ENCODE data around the gene XYLB.

Gene XYLB

DNA sequence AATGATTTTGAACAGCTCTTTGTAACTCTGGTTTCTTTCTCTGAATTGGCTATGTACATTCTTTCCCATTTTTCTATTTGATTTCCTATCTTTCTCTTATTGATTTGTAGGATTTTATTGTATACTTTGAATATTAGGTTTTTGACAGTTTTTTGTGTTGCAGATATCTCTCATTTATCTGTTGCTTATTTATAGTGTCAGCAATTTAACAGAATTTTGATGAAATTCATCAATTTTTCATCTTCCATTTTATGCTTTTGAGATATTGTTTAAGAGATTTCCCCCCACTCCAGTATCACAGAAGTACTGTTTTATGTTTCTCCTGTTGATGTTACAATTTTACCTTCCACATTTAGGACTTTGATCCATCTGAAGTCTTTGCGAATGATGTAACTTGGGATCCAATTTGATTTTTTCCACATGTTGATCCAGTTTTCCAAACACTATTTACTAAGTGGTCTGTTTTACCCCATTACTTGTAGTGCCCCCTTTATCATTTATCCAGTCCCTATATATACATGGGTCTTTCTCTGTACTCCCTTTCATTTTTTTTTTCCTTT lies 46.1 kb downstream of the XYLB start:
- DNase-seq (ENCODE audit: extremely low spot score) = no peak
- CTCF ChIA-PET = no interaction called here
- POLR2A ChIA-PET = no interaction called here
- TF ChIP-seq, protein P1, sequence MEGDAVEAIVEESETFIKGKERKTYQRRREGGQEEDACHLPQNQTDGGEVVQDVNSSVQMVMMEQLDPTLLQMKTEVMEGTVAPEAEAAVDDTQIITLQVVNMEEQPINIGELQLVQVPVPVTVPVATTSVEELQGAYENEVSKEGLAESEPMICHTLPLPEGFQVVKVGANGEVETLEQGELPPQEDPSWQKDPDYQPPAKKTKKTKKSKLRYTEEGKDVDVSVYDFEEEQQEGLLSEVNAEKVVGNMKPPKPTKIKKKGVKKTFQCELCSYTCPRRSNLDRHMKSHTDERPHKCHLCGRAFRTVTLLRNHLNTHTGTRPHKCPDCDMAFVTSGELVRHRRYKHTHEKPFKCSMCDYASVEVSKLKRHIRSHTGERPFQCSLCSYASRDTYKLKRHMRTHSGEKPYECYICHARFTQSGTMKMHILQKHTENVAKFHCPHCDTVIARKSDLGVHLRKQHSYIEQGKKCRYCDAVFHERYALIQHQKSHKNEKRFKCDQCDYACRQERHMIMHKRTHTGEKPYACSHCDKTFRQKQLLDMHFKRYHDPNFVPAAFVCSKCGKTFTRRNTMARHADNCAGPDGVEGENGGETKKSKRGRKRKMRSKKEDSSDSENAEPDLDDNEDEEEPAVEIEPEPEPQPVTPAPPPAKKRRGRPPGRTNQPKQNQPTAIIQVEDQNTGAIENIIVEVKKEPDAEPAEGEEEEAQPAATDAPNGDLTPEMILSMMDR (IDR thresholded peaks at IDR 0.05; ENCODE audit: control extremely low read depth, extremely low read depth, low read depth, missing control alignments) = no peak

DNA sequence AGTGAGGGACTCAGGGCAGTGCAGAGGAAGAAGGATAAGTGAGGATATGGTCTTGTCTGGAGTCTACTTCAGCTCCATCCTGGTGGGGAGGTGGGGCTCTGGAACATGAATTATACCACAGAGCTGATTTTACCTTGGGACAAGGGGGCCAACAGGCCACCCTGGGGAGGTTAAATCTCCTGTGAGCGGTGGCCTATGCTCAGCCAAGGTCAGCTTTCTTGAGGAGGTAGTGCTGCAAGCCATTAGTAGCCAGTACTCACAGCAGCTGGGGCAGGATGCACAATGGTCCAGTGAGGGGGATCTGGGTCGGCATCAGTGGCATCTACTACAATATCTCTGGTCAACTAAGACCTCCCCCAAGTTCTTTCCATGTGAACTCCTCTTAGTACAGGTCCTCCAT lies 49.7 kb downstream of the XYLB start:
- no peak for DNase-seq (ENCODE audit: extremely low spot score)
- CTCF ChIA-PET = interaction anchor here (0.6 to 1.2 kb wide), 2 partner anchors 20 to 98 kb away, joined by 3 read pairs; no protein-coding TSS in a partner anchor
- POLR2A ChIA-PET = no interaction called here
- TF ChIP-seq, protein P1 (IDR thresholded peaks at IDR 0.05; ENCODE audit: control extremely low read depth, extremely low read depth, low read depth, missing control alignments) = no peak

DNA sequence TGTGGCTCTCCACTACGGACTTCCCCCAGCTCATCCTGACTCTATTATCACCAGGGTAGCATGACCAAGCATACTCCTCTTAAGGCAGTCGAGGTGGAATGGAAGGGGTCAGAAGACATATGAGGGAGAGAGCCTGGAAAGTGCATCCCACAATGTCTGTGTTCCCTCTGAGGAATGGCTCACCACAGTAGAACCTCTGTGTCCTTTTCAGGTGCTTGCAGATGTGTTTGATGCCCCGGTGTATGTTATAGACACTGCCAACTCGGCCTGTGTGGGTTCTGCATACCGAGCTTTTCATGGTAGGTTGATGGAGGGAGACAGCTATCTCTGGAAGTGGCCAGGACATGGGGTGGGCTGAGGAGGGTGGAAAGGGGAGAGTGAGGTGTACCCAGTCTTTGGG lies 50.3 kb downstream of the XYLB start:
- CTCF ChIA-PET = interaction anchor here (0.6 to 1.2 kb wide), 2 partner anchors 21 to 98 kb away, joined by 3 read pairs; no protein-coding TSS in a partner anchor
- DNase-seq (ENCODE audit: extremely low spot score) = no peak
- POLR2A ChIA-PET = no interaction called here
- TF ChIP-seq, protein P1 (IDR thresholded peaks at IDR 0.05; ENCODE audit: control extremely low read depth, extremely low read depth, low read depth, missing control alignments) = no peak

DNA sequence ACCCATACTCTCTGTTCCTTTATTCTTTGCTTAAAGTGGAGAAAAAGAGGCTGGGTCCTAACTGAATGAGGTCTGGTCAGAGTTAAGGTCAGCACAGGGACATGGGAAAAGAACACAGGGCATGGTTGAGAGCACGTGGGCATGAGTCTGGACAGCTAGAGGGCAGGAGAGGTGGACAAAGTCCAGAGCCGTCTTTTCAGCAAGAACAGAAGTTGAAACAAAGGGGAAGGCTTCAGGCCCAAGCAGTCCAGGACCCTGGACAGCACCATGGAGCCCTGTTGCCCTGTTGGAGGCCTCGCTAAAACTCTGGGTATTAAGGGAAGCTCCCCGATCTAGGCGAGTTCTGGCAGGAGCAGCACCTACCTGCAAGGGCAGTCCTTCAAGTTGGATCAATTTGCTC lies 50.7 kb downstream of the XYLB start:
- ChIA-PET POLR2A (no interaction called here), CTCF (interaction anchor here (0.7 to 1.2 kb wide), 2 partner anchors 50 to 99 kb away, joined by 3 to 4 read pairs; partner anchors contain the start of genes EXOG and XYLB)
- DNase-seq (ENCODE audit: extremely low spot score) = no peak
- TF ChIP-seq, protein P1 (IDR thresholded peaks at IDR 0.05; ENCODE audit: control extremely low read depth, extremely low read depth, low read depth, missing control alignments) = no peak

DNA sequence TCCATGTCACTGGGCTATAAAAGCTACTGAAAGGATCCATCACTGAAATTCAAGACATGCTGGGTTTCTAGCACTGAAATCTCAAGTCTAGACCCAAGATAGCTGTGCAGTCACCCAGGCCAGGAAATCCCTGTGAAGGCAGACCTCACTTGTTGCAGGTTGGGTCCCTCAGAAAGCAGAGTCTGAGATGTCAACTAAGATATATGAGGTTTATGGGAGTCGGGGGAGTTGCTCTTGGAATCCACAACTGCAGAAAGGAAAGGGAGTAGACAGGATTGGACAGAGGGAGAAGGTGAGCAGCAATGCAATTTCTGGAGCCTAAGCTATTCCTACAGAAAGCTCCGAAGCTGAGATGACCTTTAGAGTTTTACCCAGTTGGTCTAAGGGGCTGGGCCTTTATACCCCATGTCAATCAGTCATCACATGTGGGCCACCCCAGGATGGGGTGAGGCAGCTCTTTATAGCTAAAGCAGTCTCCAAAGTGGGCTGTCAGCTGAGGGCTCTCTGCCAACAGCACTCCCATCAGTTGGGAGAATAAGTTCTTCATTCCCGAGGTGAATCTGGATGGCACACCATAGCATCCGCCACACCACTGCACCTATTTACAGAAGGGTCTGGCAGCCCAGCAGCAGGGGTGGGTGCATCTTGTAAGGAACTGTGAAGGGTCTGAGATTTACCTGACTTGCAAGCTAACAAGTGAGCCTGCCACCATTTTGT lies 54.8 kb downstream of the XYLB start:
- POLR2A ChIA-PET = no interaction called here
- CTCF ChIA-PET = interaction anchor here (1.1 to 1.5 kb wide), 2 partner anchors 25 to 55 kb away, joined by 3 to 4 read pairs; partner anchors contain the start of gene XYLB
- TF ChIP-seq, protein P1 (IDR thresholded peaks at IDR 0.05; ENCODE audit: control extremely low read depth, extremely low read depth, low read depth, missing control alignments) = no peak
- no peak for DNase-seq (ENCODE audit: extremely low spot score)

DNA sequence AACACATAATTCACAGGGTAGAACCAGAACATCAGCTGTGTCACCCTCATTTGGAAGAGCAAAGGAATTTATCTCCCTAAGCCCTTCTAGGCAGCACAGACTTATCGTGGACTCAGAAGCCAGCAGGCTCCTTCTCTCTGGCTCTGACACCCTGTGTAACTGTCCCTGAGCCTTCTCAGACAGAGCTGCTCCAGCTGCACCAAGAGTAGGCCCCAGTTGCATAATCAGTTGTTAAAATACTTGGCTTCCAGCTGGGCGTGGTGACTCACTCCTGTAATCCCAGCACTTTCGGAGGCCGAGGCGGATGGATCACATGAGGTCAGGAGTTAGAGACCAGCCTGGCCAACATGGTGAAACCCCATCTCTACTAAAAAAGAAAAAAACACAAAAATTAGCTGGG lies 57.7 kb downstream of the XYLB start:
- TF ChIP-seq, protein P1 (IDR thresholded peaks at IDR 0.05; ENCODE audit: control extremely low read depth, extremely low read depth, low read depth, missing control alignments) = no peak
- ChIA-PET CTCF (interaction anchor here (1.1 to 2.4 kb wide), 2 partner anchors 13 to 58 kb away, joined by 3 to 7 read pairs; partner anchors contain the start of gene XYLB), POLR2A (no interaction called here)
- DNase-seq (ENCODE audit: extremely low spot score) = no peak

All from GM10248 (cell line).